C4-2B (cell line): Measurements from ENCODE around the gene NMRAL1.

Experiments used
- H3K27ac ChIP-seq: fragments of 450-650 bp; 2 replicates; pipeline ENCODE4 v1.5.1; 2017
- CTCF ChIP-seq: fragments of 450-650 bp; conservative IDR thresholded peaks from 2 replicates; pipeline ENCODE4 v1.5.1; 2017; ENCODE audit warnings: mild to moderate bottlenecking
- ZFX ChIP-seq: fragments of 450-650 bp; IDR thresholded peaks from 2 replicates; pipeline ENCODE4 v1.6.1; 2017

The NMRAL1 gene

GRCh38 chr16:4510131-4510530, 35.7 kb upstream of the NMRAL1 start:
- H3K27ac ChIP-seq = no peak overlapping the region
- TF ChIP-seq CTCF (no peak), ZFX (no peak)

- no peak for TF ChIP-seq ZFX
- TF ChIP-seq CTCF = no peak
- no peak overlapping the region for H3K27ac ChIP-seq
These were observed 35.0 kb upstream of the NMRAL1 start for GRCh38 chr16:4509420-4509819.

- TF ChIP-seq ZFX = no peak
- TF ChIP-seq CTCF = no peak
- H3K27ac ChIP-seq = no peak overlapping the region
These were observed 34.4 kb upstream of the NMRAL1 start for GRCh38 chr16:4508806-4509205.

GRCh38 chr16:4507588-4508345, 33.3 kb upstream of the NMRAL1 start:
- H3K27ac ChIP-seq = no peak overlapping the region
- TF ChIP-seq CTCF (no peak), ZFX (no peak)

- TF ChIP-seq CTCF (peak; percentile 90), ZFX (no peak)
- H3K27ac ChIP-seq = no peak overlapping the region
These were observed 32.0 kb upstream of the NMRAL1 start for GRCh38 chr16:4506450-4506849.

GRCh38 chr16:4505356-4506147, 31.1 kb upstream of the NMRAL1 start:
- TF ChIP-seq ZFX = no peak
- TF ChIP-seq CTCF = no peak

GRCh38 chr16:4501071-4501478, 26.6 kb upstream of the NMRAL1 start:
- H3K27ac ChIP-seq = no peak overlapping the region
- TF ChIP-seq CTCF = no peak
- no peak for TF ChIP-seq ZFX

More at GRCh38 chr16:4505356-4506147, 31.1 kb upstream of the NMRAL1 start:
- H3K27ac ChIP-seq = no peak overlapping the region
